A549 (cell line): ENCODE measurements around the gene RBM44.
"Not testable (repeated sequence)": the region's sequence is repeated elsewhere in the genome, so short reads cannot be mapped to it uniquely, and the experiment has no call there.

ENCODE experiments used
- BHLHE40 ChIP-seq: IDR thresholded peaks from 2 replicates; pipeline ENCODE4 v1.6.1; 2012; ENCODE audit warnings: low read depth, low read length, inconsistent platforms
- CEBPB ChIP-seq, 2 experiments: fragments of >200 bp in 1 of 2; sonication (Bioruptor Twin) in 1 of 2; formaldehyde crosslinking in 1 of 2; IDR thresholded peaks; 2 replicates each; pipeline ENCODE4 v1.6.1; 2012 to 2016
- CHD4 ChIP-seq: fragments of 200-600 bp; sonication (generic); IDR thresholded peaks from 2 replicates; pipeline ENCODE4 v1.6.1; 2016; ENCODE audit warnings: antibody characterized with exemption, mild to moderate bottlenecking, borderline replicate concordance
- JUN ChIP-seq, 2 experiments: fragments of >200 bp; sonication (Bioruptor Twin); formaldehyde crosslinking; IDR thresholded peaks; 2 replicates in 1 of 2; 3 replicates in 1 of 2; pipeline ENCODE4 v1.6.1; 2016 to 2017
- NR3C1 ChIP-seq: fragments of >200 bp; sonication (Bioruptor Twin); formaldehyde crosslinking; IDR thresholded peaks from 3 replicates; pipeline ENCODE4 v1.6.1; 2017
- SMC3 ChIP-seq: fragments of >200 bp; sonication (Bioruptor Twin); formaldehyde crosslinking; IDR thresholded peaks from 3 replicates; pipeline ENCODE4 v1.6.1; 2018; ENCODE audit warnings: inconsistent platforms
- TF ChIP-seq, protein P1 (sequence below): IDR thresholded peaks from 2 replicates; pipeline ENCODE4 v1.6.1; 2012
- TF ChIP-seq, protein P2 (sequence below): fragments of >200 bp; sonication (Bioruptor Twin); formaldehyde crosslinking; IDR thresholded peaks from 3 replicates; pipeline ENCODE4 v1.5.1; 2016
- TF ChIP-seq, protein P3 (sequence below): fragments of 200-600 bp; sonication (generic); IDR thresholded peaks from 2 replicates; pipeline ENCODE4 v1.6.1; 2016; ENCODE audit warnings: antibody characterized with exemption, mild to moderate bottlenecking, moderate library complexity
- TF ChIP-seq, protein P4 (sequence below): IDR thresholded peaks from 2 replicates; pipeline ENCODE4 v1.6.1; 2012
- TF ChIP-seq, protein P5 (sequence below): fragments of >200 bp; sonication (Bioruptor Twin); formaldehyde crosslinking; IDR thresholded peaks from 3 replicates; pipeline ENCODE4 v1.6.1; 2016

DNA sequence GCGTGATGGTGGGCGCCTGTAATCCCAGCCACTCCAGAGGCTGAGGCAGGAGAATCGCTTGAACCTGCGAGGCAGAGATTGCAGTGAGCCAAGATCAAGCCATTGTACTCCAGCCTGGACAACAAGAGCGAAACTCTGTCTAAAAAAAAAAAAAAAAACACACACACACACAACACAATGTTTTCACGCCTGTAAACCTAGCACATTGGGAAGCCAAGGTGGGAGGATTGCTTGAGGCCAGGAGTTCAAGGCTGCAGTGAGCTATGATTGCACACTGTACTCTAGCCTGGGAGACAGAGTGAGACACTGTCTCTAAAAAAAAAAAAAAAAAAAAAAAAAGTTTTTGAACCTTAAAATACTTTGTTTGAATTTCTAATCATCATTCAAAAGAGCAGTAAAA, 33.5 kb upstream of the RBM44 start:
- TF ChIP-seq, protein P1, sequence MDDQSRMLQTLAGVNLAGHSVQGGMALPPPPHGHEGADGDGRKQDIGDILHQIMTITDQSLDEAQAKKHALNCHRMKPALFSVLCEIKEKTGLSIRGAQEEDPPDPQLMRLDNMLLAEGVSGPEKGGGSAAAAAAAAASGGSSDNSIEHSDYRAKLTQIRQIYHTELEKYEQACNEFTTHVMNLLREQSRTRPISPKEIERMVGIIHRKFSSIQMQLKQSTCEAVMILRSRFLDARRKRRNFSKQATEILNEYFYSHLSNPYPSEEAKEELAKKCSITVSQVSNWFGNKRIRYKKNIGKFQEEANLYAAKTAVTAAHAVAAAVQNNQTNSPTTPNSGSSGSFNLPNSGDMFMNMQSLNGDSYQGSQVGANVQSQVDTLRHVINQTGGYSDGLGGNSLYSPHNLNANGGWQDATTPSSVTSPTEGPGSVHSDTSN: not testable (repeated sequence)
- not testable (repeated sequence) for TF ChIP-seq JUN (IDR thresholded peaks at IDR 0.05); SMC3; CHD4; NR3C1; CEBPB (IDR thresholded peaks at IDR 0.05); BHLHE40
- TF ChIP-seq, protein P2, sequence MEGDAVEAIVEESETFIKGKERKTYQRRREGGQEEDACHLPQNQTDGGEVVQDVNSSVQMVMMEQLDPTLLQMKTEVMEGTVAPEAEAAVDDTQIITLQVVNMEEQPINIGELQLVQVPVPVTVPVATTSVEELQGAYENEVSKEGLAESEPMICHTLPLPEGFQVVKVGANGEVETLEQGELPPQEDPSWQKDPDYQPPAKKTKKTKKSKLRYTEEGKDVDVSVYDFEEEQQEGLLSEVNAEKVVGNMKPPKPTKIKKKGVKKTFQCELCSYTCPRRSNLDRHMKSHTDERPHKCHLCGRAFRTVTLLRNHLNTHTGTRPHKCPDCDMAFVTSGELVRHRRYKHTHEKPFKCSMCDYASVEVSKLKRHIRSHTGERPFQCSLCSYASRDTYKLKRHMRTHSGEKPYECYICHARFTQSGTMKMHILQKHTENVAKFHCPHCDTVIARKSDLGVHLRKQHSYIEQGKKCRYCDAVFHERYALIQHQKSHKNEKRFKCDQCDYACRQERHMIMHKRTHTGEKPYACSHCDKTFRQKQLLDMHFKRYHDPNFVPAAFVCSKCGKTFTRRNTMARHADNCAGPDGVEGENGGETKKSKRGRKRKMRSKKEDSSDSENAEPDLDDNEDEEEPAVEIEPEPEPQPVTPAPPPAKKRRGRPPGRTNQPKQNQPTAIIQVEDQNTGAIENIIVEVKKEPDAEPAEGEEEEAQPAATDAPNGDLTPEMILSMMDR: not testable (repeated sequence)
- TF ChIP-seq, protein P3, sequence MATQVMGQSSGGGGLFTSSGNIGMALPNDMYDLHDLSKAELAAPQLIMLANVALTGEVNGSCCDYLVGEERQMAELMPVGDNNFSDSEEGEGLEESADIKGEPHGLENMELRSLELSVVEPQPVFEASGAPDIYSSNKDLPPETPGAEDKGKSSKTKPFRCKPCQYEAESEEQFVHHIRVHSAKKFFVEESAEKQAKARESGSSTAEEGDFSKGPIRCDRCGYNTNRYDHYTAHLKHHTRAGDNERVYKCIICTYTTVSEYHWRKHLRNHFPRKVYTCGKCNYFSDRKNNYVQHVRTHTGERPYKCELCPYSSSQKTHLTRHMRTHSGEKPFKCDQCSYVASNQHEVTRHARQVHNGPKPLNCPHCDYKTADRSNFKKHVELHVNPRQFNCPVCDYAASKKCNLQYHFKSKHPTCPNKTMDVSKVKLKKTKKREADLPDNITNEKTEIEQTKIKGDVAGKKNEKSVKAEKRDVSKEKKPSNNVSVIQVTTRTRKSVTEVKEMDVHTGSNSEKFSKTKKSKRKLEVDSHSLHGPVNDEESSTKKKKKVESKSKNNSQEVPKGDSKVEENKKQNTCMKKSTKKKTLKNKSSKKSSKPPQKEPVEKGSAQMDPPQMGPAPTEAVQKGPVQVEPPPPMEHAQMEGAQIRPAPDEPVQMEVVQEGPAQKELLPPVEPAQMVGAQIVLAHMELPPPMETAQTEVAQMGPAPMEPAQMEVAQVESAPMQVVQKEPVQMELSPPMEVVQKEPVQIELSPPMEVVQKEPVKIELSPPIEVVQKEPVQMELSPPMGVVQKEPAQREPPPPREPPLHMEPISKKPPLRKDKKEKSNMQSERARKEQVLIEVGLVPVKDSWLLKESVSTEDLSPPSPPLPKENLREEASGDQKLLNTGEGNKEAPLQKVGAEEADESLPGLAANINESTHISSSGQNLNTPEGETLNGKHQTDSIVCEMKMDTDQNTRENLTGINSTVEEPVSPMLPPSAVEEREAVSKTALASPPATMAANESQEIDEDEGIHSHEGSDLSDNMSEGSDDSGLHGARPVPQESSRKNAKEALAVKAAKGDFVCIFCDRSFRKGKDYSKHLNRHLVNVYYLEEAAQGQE: not testable (repeated sequence)
- TF ChIP-seq, protein P4, sequence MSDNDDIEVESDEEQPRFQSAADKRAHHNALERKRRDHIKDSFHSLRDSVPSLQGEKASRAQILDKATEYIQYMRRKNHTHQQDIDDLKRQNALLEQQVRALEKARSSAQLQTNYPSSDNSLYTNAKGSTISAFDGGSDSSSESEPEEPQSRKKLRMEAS: not testable (repeated sequence)
- TF ChIP-seq, protein P5, sequence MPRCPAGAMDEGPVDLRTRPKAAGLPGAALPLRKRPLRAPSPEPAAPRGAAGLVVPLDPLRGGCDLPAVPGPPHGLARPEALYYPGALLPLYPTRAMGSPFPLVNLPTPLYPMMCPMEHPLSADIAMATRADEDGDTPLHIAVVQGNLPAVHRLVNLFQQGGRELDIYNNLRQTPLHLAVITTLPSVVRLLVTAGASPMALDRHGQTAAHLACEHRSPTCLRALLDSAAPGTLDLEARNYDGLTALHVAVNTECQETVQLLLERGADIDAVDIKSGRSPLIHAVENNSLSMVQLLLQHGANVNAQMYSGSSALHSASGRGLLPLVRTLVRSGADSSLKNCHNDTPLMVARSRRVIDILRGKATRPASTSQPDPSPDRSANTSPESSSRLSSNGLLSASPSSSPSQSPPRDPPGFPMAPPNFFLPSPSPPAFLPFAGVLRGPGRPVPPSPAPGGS: not testable (repeated sequence)
